ENCODE measurements around the gene RILPL1. TPM values are rescaled to one million over a fixed set of nuclear protein-coding genes. Genes with fewer than 3 reads are reported as not detected.

Gene RILPL1
- total and polyA plus RNA-seq, 4 donors = 1.3 to 2.7 (median 2.1) TPM

DNA sequence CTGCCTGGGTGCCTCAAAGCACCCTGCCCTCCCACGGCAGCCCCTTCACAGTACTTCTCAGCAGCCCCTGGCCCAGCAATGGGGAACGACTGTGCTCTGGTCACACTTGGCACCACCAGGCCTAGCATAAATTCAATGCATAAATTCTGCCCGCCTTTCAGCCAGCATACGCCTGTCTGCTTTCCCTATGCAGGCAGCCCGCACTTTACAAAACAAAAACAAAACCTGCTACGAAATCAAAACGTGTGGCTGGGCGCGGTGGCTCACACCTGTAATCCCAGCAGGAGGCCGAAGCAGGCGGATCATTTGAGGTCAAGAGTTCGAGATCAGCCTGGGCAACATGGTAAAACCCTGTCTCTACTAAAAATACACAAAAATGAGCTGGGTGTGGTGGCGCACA lies 42.0 kb downstream of the RILPL1 start:
- Histone ChIP-seq H3K4me1 (ENCODE audit: control insufficient read depth in 4 of 4, insufficient read depth in 4 of 4, low read length in 3 of 4) (no peaks in the 10 kb centered on the region), H3K9me3 (ENCODE audit: control insufficient read depth in 4 of 4, low read length in 3 of 4) (no peaks in the 10 kb centered on the region), H3K36me3 (ENCODE audit: control insufficient read depth in 4 of 4, insufficient read depth in 3 of 4, low read depth in 1 of 4, low read length in 3 of 4) (no peaks in the 10 kb centered on the region), H3K9ac (ENCODE audit: low read depth in 1 of 2, low read length in 2 of 2) (no peak overlapping the region), H3K4me3 (ENCODE audit: low read depth in 1 of 3, low read length in 3 of 3) (no peak overlapping the region), H3K27me3 (ENCODE audit: control insufficient read depth in 4 of 4, insufficient read depth in 4 of 4, low read length in 3 of 4) (no peaks in the 10 kb centered on the region), H3K27ac (ENCODE audit: low read depth in 1 of 2, low read length in 2 of 2) (no peak overlapping the region)
- no peak for DNase-seq (ENCODE audit: low spot score)
- 97% methylated on average over 13 of the region's 13 CpGs for WGBS
- TF ChIP-seq, protein P1, sequence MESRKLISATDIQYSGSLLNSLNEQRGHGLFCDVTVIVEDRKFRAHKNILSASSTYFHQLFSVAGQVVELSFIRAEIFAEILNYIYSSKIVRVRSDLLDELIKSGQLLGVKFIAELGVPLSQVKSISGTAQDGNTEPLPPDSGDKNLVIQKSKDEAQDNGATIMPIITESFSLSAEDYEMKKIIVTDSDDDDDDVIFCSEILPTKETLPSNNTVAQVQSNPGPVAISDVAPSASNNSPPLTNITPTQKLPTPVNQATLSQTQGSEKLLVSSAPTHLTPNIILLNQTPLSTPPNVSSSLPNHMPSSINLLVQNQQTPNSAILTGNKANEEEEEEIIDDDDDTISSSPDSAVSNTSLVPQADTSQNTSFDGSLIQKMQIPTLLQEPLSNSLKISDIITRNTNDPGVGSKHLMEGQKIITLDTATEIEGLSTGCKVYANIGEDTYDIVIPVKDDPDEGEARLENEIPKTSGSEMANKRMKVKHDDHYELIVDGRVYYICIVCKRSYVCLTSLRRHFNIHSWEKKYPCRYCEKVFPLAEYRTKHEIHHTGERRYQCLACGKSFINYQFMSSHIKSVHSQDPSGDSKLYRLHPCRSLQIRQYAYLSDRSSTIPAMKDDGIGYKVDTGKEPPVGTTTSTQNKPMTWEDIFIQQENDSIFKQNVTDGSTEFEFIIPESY (IDR thresholded peaks at IDR 0.05) = no peak
- TF ChIP-seq RXRA (IDR thresholded peaks at IDR 0.05) (no peak), HNF4G (IDR thresholded peaks at IDR 0.05) (no peak), TAF1 (conservative IDR thresholded peaks at IDR 0.05) (no peak), SP1 (IDR thresholded peaks at IDR 0.05) (no peak), GABPA (IDR thresholded peaks at IDR 0.05 in 1 of 2, conservative IDR thresholded peaks at IDR 0.05 in 1 of 2) (no peak), EGR1 (IDR thresholded peaks at IDR 0.05; ENCODE audit: low read depth in 2 of 2) (no peak), FOXA1 (IDR thresholded peaks at IDR 0.05) (no peak), NR2F2 (IDR thresholded peaks at IDR 0.05) (no peak), JUND (IDR thresholded peaks at IDR 0.05) (no peak), RAD21 (IDR thresholded peaks at IDR 0.05) (no peak)
- TF ChIP-seq, protein P2, sequence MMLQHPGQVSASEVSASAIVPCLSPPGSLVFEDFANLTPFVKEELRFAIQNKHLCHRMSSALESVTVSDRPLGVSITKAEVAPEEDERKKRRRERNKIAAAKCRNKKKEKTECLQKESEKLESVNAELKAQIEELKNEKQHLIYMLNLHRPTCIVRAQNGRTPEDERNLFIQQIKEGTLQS (IDR thresholded peaks at IDR 0.05) = no peak
- TF ChIP-seq, protein P3, sequence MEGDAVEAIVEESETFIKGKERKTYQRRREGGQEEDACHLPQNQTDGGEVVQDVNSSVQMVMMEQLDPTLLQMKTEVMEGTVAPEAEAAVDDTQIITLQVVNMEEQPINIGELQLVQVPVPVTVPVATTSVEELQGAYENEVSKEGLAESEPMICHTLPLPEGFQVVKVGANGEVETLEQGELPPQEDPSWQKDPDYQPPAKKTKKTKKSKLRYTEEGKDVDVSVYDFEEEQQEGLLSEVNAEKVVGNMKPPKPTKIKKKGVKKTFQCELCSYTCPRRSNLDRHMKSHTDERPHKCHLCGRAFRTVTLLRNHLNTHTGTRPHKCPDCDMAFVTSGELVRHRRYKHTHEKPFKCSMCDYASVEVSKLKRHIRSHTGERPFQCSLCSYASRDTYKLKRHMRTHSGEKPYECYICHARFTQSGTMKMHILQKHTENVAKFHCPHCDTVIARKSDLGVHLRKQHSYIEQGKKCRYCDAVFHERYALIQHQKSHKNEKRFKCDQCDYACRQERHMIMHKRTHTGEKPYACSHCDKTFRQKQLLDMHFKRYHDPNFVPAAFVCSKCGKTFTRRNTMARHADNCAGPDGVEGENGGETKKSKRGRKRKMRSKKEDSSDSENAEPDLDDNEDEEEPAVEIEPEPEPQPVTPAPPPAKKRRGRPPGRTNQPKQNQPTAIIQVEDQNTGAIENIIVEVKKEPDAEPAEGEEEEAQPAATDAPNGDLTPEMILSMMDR (IDR thresholded peaks at IDR 0.05; ENCODE audit: low read depth, low read length, missing input control) = no peak
- TF ChIP-seq, protein P4, sequence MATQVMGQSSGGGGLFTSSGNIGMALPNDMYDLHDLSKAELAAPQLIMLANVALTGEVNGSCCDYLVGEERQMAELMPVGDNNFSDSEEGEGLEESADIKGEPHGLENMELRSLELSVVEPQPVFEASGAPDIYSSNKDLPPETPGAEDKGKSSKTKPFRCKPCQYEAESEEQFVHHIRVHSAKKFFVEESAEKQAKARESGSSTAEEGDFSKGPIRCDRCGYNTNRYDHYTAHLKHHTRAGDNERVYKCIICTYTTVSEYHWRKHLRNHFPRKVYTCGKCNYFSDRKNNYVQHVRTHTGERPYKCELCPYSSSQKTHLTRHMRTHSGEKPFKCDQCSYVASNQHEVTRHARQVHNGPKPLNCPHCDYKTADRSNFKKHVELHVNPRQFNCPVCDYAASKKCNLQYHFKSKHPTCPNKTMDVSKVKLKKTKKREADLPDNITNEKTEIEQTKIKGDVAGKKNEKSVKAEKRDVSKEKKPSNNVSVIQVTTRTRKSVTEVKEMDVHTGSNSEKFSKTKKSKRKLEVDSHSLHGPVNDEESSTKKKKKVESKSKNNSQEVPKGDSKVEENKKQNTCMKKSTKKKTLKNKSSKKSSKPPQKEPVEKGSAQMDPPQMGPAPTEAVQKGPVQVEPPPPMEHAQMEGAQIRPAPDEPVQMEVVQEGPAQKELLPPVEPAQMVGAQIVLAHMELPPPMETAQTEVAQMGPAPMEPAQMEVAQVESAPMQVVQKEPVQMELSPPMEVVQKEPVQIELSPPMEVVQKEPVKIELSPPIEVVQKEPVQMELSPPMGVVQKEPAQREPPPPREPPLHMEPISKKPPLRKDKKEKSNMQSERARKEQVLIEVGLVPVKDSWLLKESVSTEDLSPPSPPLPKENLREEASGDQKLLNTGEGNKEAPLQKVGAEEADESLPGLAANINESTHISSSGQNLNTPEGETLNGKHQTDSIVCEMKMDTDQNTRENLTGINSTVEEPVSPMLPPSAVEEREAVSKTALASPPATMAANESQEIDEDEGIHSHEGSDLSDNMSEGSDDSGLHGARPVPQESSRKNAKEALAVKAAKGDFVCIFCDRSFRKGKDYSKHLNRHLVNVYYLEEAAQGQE (IDR thresholded peaks at IDR 0.05) = no peak
- TF ChIP-seq, protein P5, sequence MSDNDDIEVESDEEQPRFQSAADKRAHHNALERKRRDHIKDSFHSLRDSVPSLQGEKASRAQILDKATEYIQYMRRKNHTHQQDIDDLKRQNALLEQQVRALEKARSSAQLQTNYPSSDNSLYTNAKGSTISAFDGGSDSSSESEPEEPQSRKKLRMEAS (IDR thresholded peaks at IDR 0.05) = no peak

DNA sequence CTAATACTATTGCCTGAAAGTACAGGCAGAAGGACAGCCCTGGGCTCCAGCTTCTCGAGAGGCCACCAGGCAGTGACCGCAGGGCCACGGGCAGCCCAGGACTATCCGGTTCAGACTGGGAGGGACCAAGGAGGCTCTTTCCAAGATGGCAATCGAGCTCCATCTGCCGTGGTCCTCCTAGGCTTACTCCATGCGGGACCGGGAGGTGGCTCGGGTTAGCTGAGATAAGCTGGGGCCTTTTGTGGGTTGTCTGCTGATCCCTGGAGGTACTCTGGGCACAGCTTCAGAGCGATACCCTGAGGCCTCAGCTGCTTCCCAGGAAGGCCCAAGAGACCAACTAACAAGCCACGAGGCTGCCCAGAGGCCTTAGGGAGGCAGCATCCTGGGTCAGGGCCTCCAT lies 42.5 kb downstream of the RILPL1 start:
- H3K27me3 ChIP-seq (ENCODE audit: control insufficient read depth in 4 of 4, insufficient read depth in 4 of 4, low read length in 3 of 4) = no peaks in the 10 kb centered on the region
- 92% methylated on average over 11 of the region's 11 CpGs for whole genome bisulfite sequencing
- no peaks in the 10 kb centered on the region for H3K4me1 ChIP-seq (ENCODE audit: control insufficient read depth in 4 of 4, insufficient read depth in 4 of 4, low read length in 3 of 4)
- DNase-seq (ENCODE audit: low spot score) = no peak
- no peaks in the 10 kb centered on the region for H3K36me3 ChIP-seq (ENCODE audit: control insufficient read depth in 4 of 4, insufficient read depth in 3 of 4, low read depth in 1 of 4, low read length in 3 of 4)
- no peak overlapping the region for H3K9ac ChIP-seq (ENCODE audit: low read depth in 1 of 2, low read length in 2 of 2)
- H3K27ac ChIP-seq (ENCODE audit: low read depth in 1 of 2, low read length in 2 of 2) = no peak overlapping the region
- H3K9me3 ChIP-seq (ENCODE audit: control insufficient read depth in 4 of 4, low read length in 3 of 4) = no peaks in the 10 kb centered on the region
- no peak overlapping the region for H3K4me3 ChIP-seq (ENCODE audit: low read depth in 1 of 3, low read length in 3 of 3)
- TF ChIP-seq GABPA (IDR thresholded peaks at IDR 0.05 in 1 of 2, conservative IDR thresholded peaks at IDR 0.05 in 1 of 2) = no peak
- TF ChIP-seq EGR1 (IDR thresholded peaks at IDR 0.05; ENCODE audit: low read depth in 2 of 2) = no peak
- TF ChIP-seq, protein P5 (IDR thresholded peaks at IDR 0.05) = no peak
- no peak for TF ChIP-seq RXRA (IDR thresholded peaks at IDR 0.05)
- TF ChIP-seq FOXA1 (IDR thresholded peaks at IDR 0.05) = no peak
- no peak for TF ChIP-seq HNF4A (conservative IDR thresholded peaks at IDR 0.05)
